ENCODE measurements around the gene MED10.
"Not testable (repeated sequence)": the region's sequence is repeated elsewhere in the genome, so short reads cannot be mapped to it uniquely, and the experiment has no call there.

The MED10 gene

GRCh38 chr5:6372251-6373080, 5.9 kb downstream of the MED10 start:
- DNase-seq = no peak

GRCh38 chr5:6371079-6371810, 7.1 kb downstream of the MED10 start:
- no peak for DNase-seq

- no peak for DNase-seq
Observed at GRCh38 chr5:6370580-6370979, 7.8 kb downstream of the MED10 start.

GRCh38 chr5:6365977-6366590, 12.3 kb downstream of the MED10 start:
- no peak for DNase-seq

- no peak for DNase-seq
Observed at GRCh38 chr5:6365142-6365976, 13.0 kb downstream of the MED10 start.

GRCh38 chr5:6363454-6364011, 14.8 kb downstream of the MED10 start:
- DNase-seq = not testable (repeated sequence)

- DNase-seq = no peak
Observed at GRCh38 chr5:6362846-6363245, 15.5 kb downstream of the MED10 start.

- DNase-seq = no peak
Observed at GRCh38 chr5:6361101-6361500, 17.2 kb downstream of the MED10 start.

- DNase-seq = no peak
Observed at GRCh38 chr5:6360323-6361072, 17.8 kb downstream of the MED10 start.

GRCh38 chr5:6359555-6360322, 18.6 kb downstream of the MED10 start:
- no peak for DNase-seq

- no peak for DNase-seq
Observed at GRCh38 chr5:6358434-6358820, 19.9 kb downstream of the MED10 start.

GRCh38 chr5:6357817-6358433, 20.4 kb downstream of the MED10 start:
- DNase-seq = not testable (repeated sequence)

- DNase-seq = no peak
Observed at GRCh38 chr5:6356578-6357164, 21.7 kb downstream of the MED10 start.

GRCh38 chr5:6355294-6355693, 23.1 kb downstream of the MED10 start:
- DNase-seq = no peak

GRCh38 chr5:6354848-6355247, 23.5 kb downstream of the MED10 start:
- no peak for DNase-seq

GRCh38 chr5:6353602-6354302, 24.6 kb downstream of the MED10 start:
- no peak for DNase-seq

- DNase-seq = no peak
Observed at GRCh38 chr5:6350277-6351090, 27.9 kb downstream of the MED10 start.

GRCh38 chr5:6349387-6349786, 29.0 kb downstream of the MED10 start:
- no peak for DNase-seq

Measured in fibroblast of upper back skin (primary cell).